ENCODE data around the gene OR5B21.

Gene OR5B21

DNA sequence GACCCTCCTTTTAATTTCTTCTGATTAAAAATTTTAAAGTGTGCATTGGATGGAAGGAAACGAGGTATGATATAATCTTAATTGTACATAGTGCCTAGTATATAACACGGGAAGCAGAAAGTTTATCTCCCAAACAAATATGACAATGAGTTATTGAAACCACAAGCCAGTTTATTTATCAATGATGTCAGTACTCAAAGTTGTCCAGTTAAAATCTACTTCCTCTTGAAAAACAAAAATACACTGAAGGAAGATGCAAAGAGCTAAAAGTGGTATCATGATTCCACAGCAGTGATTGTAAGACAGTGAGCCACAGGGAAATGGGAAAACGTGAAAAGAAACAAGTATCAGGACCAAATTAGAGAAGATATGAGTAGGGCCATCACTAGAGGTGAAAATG is 18.8 kb upstream of the OR5B21 start:
- TF ChIP-seq CTCF (IDR thresholded peaks at IDR 0.05; ENCODE audit: borderline replicate concordance, control extremely low read depth, extremely low read depth, insufficient read depth, missing control alignments), result no peak
- in situ Hi-C loops (cut with MboI; ENCODE audit: low sequenced_read_pairs, unreplicated experiment), result no loop called here
- DNase-seq (ENCODE audit: low spot score), result no peak

- DNase-seq (ENCODE audit: low spot score), result peak; percentile 65
- TF ChIP-seq CTCF (IDR thresholded peaks at IDR 0.05; ENCODE audit: borderline replicate concordance, control extremely low read depth, extremely low read depth, insufficient read depth, missing control alignments), result no peak
- in situ Hi-C loops (cut with MboI; ENCODE audit: low sequenced_read_pairs, unreplicated experiment), result no loop called here
These were observed 17.2 kb upstream of the OR5B21 start for GRCh38 chr11:58525037-58525614.

- in situ Hi-C loops (cut with MboI; ENCODE audit: low sequenced_read_pairs, unreplicated experiment), result loop anchor here (25.0 kb wide), 2 partner anchors 712 to 862 kb away; partner anchors contain the start of genes CLP1 and ZDHHC5
- DNase-seq (ENCODE audit: low spot score), result peak; percentile 35
- TF ChIP-seq CTCF (IDR thresholded peaks at IDR 0.05; ENCODE audit: borderline replicate concordance, control extremely low read depth, extremely low read depth, insufficient read depth, missing control alignments), result peak; percentile 70
These were observed 16.5 kb upstream of the OR5B21 start for GRCh38 chr11:58524232-58525036.

- in situ Hi-C loops (cut with MboI; ENCODE audit: low sequenced_read_pairs, unreplicated experiment), result loop anchor here (25.0 kb wide), 2 partner anchors 702 to 852 kb away; partner anchors contain the start of genes CLP1 and ZDHHC5
- TF ChIP-seq CTCF (IDR thresholded peaks at IDR 0.05; ENCODE audit: borderline replicate concordance, control extremely low read depth, extremely low read depth, insufficient read depth, missing control alignments), result peak; percentile 39
- DNase-seq (ENCODE audit: low spot score), result no peak
These were observed 6.0 kb upstream of the OR5B21 start for GRCh38 chr11:58513747-58514367.

DNA sequence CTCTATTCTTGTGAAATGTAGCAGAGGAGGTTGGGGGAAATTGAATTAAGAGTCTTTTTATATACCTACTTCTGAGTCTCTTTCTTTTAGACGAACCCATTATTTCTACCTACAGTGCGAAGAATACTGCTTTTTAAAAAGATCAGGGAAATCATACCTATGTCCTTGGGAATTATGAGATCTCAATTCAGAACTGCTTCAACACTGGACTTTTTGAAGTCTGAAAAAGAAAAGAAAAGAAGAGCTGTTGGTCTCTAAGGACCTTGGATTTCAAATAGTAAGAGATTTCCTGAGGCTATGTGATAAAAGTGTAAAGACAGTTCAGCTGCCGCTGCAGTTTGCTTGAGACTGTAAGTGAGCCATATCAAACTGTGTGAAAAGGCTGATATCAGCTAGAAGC is 3.7 kb upstream of the OR5B21 start:
- no peak for DNase-seq (ENCODE audit: low spot score)
- no peak for TF ChIP-seq CTCF (IDR thresholded peaks at IDR 0.05; ENCODE audit: borderline replicate concordance, control extremely low read depth, extremely low read depth, insufficient read depth, missing control alignments)
- in situ Hi-C loops (cut with MboI; ENCODE audit: low sequenced_read_pairs, unreplicated experiment), result loop anchor here (25.0 kb wide), 2 partner anchors 699 to 849 kb away; partner anchors contain the start of genes CLP1 and ZDHHC5

GRCh38 chr11:58509748-58510147 is 1.8 kb upstream of the OR5B21 start:
- in situ Hi-C loops (cut with MboI; ENCODE audit: low sequenced_read_pairs, unreplicated experiment), result loop anchor here (25.0 kb wide), 2 partner anchors 697 to 847 kb away; partner anchors contain the start of genes CLP1 and ZDHHC5
- DNase-seq (ENCODE audit: low spot score), result no peak
- TF ChIP-seq CTCF (IDR thresholded peaks at IDR 0.05; ENCODE audit: borderline replicate concordance, control extremely low read depth, extremely low read depth, insufficient read depth, missing control alignments), result no peak
